B cell (primary cell): Measurements from ENCODE around the gene GLRX5. TPM values are rescaled to one million over a fixed set of nuclear protein-coding genes. Genes with fewer than 3 reads are reported as not detected.
A peak's percentile ranks its signal among the peaks of the same experiment; 100 is the strongest.

Experiments
- ATAC-seq: fragments of 200-7000 bp; cut with Tn5 transposase; one replicate; pipeline ENCODE4 v1.10.0; 2021; ENCODE audit warnings: low read depth, mild to moderate bottlenecking, moderate number of reproducible peaks, moderate library complexity
- CTCF ChIA-PET: fragments of 350-600 bp; sonication (Branson Sonifier 250); formaldehyde crosslinking; loops from one replicate; lab custom pipeline; 2021; ENCODE audit warnings: antibody characterized with exemption, inconsistent platforms; lab: Charles Lee
- POLR2A ChIA-PET: fragments of 350-600 bp; sonication (Branson Sonifier 250); formaldehyde crosslinking; loops from one replicate; lab custom pipeline; 2021; ENCODE audit warnings: antibody characterized with exemption; lab: Charles Lee
- DNase-seq: peaks from one replicate; pipeline ENCODE4 v3.0.0; 2013
- H2AFZ ChIP-seq: 2 replicates; pipeline ENCODE4 v1.6.1; 2012; ENCODE audit warnings: mild to moderate bottlenecking, low read depth, low read length; ENCODE audit not compliant: insufficient read depth, poor library complexity, severe bottlenecking
- H3K27ac ChIP-seq, 2 donors: 1 replicate in 1 of 2; 2 replicates in 1 of 2; pipeline ENCODE4 v1.5.1; 2012 to 2013; ENCODE audit warnings: low read length in 2 of 2, mild to moderate bottlenecking in 2 of 2, moderate library complexity in 1 of 2
- H3K27me3 ChIP-seq, 4 experiments: fragments of 200-600 bp in 1 of 4; sonication (generic) in 1 of 4; replicated peaks in 1 of 4; 1 replicate in 2 of 4; 2 replicates in 2 of 4; pipeline versions ENCODE4 v1.6.1 to v1.7.0; 2013 to 2016; ENCODE audit warnings: low read length in 3 of 4, mild to moderate bottlenecking in 2 of 4, mixed read lengths in 1 of 4, moderate library complexity in 1 of 4; ENCODE audit not compliant: insufficient read depth in 4 of 4, control insufficient read depth in 3 of 4; ENCODE audit errors: control extremely low read depth in 1 of 4
- H3K36me3 ChIP-seq, 2 experiments: replicated peaks in 1 of 2; 1 replicate in 1 of 2; 2 replicates in 1 of 2; pipeline versions ENCODE4 v1.6.1 to v1.7.1; 2013; ENCODE audit warnings: low read length in 1 of 2; ENCODE audit not compliant: insufficient read depth in 2 of 2, control insufficient read depth in 1 of 2; ENCODE audit errors: control extremely low read depth in 1 of 2, extremely low read depth in 1 of 2
- H3K4me1 ChIP-seq, 2 donors: fragments of 200-600 bp in 1 of 2; sonication (generic) in 1 of 2; 1 replicate in 1 of 2; 2 replicates in 1 of 2; pipeline versions ENCODE4 v1.5.1 to v1.6.1; 2013 to 2017; ENCODE audit warnings: low read length in 2 of 2; ENCODE audit not compliant: control insufficient read depth in 2 of 2, insufficient read depth in 2 of 2
- H3K4me2 ChIP-seq: replicated peaks from 2 replicates; pipeline ENCODE3; 2012; ENCODE audit warnings: mild to moderate bottlenecking, low read depth, low read length; ENCODE audit not compliant: poor library complexity, severe bottlenecking
- H3K4me3 ChIP-seq, 5 experiments: fragments of 200-600 bp in 1 of 5; sonication (generic) in 1 of 5; 1 replicate in 3 of 5; 2 replicates in 2 of 5; pipeline versions ENCODE4 v1.5.1 to v1.7.0; 2011 to 2016; ENCODE audit warnings: low read length in 4 of 5, mild to moderate bottlenecking in 4 of 5, low read depth in 2 of 5, control low read depth in 1 of 5, moderate library complexity in 1 of 5; ENCODE audit not compliant: insufficient read depth in 1 of 5; ENCODE audit errors: control extremely low read depth in 1 of 5, extremely low read depth in 1 of 5
- H3K79me2 ChIP-seq: fragments of 200-600 bp; sonication (generic); one replicate; pipeline ENCODE4 v1.6.0; 2016; ENCODE audit warnings: low read length; ENCODE audit not compliant: control insufficient read depth, insufficient read depth
- H3K9ac ChIP-seq: fragments of 200-600 bp; sonication (generic); 2 replicates; pipeline ENCODE4 v1.6.1; 2017; ENCODE audit warnings: mild to moderate bottlenecking, low read length, moderate library complexity
- H3K9me3 ChIP-seq, 3 donors: one replicate each; pipeline versions ENCODE4 v1.6.1 to v1.7.1; 2013; ENCODE audit warnings: low read length in 2 of 3; ENCODE audit not compliant: control insufficient read depth in 2 of 3, insufficient read depth in 1 of 3; ENCODE audit errors: control extremely low read depth in 1 of 3
- H4K20me1 ChIP-seq: 2 replicates; pipeline ENCODE4 v1.6.0; 2012; ENCODE audit warnings: mild to moderate bottlenecking, low read length; ENCODE audit not compliant: insufficient read depth, control insufficient read depth, poor library complexity, severe bottlenecking
- H3K27ac Mint-ChIP-seq: one replicate; pipeline ENCODE4 v1.8.0; 2021; ENCODE audit warnings: mixed read lengths
- H3K27me3 Mint-ChIP-seq: one replicate; pipeline ENCODE4 v1.8.0; 2021; ENCODE audit warnings: mixed read lengths
- H3K4me1 Mint-ChIP-seq: one replicate; pipeline ENCODE4 v1.8.0; 2021; ENCODE audit warnings: mixed read lengths
- H3K4me3 Mint-ChIP-seq: one replicate; pipeline ENCODE4 v1.8.0; 2021; ENCODE audit warnings: mixed read lengths
- H3K9me3 Mint-ChIP-seq: one replicate; pipeline ENCODE4 v1.8.0; 2022; ENCODE audit warnings: mixed read lengths; ENCODE audit not compliant: insufficient read depth
- EZH2 ChIP-seq: IDR thresholded peaks from 2 replicates; pipeline ENCODE4 v1.6.1; 2012; ENCODE audit warnings: borderline replicate concordance, low read depth, mild to moderate bottlenecking, moderate library complexity, low read length; ENCODE audit not compliant: insufficient read depth, poor library complexity, severe bottlenecking
- WGBS: methylation state at CpG from one replicate; pipeline ENCODE4 v1.1.5; 2013; ENCODE audit warnings: missing lambda C conversion rate; ENCODE audit not compliant: insufficient coverage; 5-methylcytosine and 5-hydroxymethylcytosine counted together
- intact Hi-C: fragments of 100-400 bp; cut with micrococcal nuclease; formaldehyde crosslinking; loops from one replicate; pipeline ENCODE4 v1.10.0; 2022
- polyA plus RNA-seq: library from polyadenylated mRNA; depleted of rRNA; stranded (reverse); fragments of >200 nt; gene quantifications from 2 replicates; pipeline ENCODE4 v1.2.3, GENCODE V29; 2012
- total RNA-seq, 2 donors: library from RNA; stranded (reverse); fragments of 120-200 nt in 1 of 2; gene quantifications; 1 replicate in 1 of 2; 2 replicates in 1 of 2; pipeline versions ENCODE4 v1.2.3 to v1.2.4, GENCODE V29; 2013 to 2022
- TF ChIP-seq, protein P1 (sequence below): fragments of 200-600 bp; IDR thresholded peaks from one replicate; pipeline ENCODE4 v1.8.0; 2022; ENCODE audit warnings: antibody characterized with exemption, mild to moderate bottlenecking

Gene GLRX5
- total and polyA plus RNA-seq, 2 donors (not counting 1 experiment from before 2014, with no cell fraction given) = 7.8 to 18.4 TPM

DNA sequence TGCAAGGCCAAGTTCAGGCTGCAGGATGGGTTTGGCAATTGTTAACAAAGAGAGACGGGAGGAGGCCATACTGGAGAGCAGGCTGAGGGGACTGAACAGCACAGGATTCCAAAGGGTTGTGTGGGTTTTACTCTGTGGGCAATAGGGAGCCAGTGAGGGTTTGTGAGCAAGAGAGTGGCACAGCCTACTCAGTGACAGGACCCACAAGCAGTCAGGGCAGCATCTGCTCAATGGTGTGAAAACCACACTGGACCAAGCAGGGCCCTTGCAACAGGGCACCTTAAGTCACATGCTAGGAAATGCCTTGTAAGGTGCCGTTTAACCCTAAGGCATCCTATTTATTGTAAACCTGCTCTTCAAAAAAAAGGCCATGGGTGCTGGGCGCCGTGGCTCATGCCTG lies 40.4 kb upstream of the GLRX5 start:
- peaks cover 58 to 80% of the 10 kb centered on the region in 2 donors for H3K4me1 ChIP-seq
- Mint-ChIP-seq H3K27me3 (no peaks in the 10 kb centered on the region), H3K4me1 (peaks cover 80% of the 10 kb centered on the region), H3K27ac (peak overlapping the region; percentile 95), H3K4me3 (peak overlapping the region; percentile 70), H3K9me3 (no peaks in the 10 kb centered on the region)
- WGBS = 82% methylated on average over 1 of the region's 4 CpGs
- peak overlapping the region; percentile 97 for H3K27ac ChIP-seq
- H3K4me2 ChIP-seq = peak overlapping the region; percentile 77
- POLR2A ChIA-PET = interaction anchor here (1.4 to 2.9 kb wide), 2 partner anchors 14 to 21 kb away, joined by 4 to 22 read pairs; partner anchors contain the start of gene SYNE3
- DNase-seq (peak; percentile 42), ATAC-seq (no peak)
- H3K4me3 ChIP-seq = no peak overlapping the region
- no peak overlapping the region for H2AFZ ChIP-seq
- no peak overlapping the region for H3K9ac ChIP-seq
- intact Hi-C loops = loop anchor here (2.0 kb wide), 1 partner anchor 30 kb away; no protein-coding TSS in a partner anchor
- no peaks in the 10 kb centered on the region for H3K27me3 ChIP-seq
- H4K20me1 ChIP-seq = no peaks in the 10 kb centered on the region
- peaks cover 87% of the 10 kb centered on the region for H3K79me2 ChIP-seq
- TF ChIP-seq EZH2 = no peak
- TF ChIP-seq, protein P1, sequence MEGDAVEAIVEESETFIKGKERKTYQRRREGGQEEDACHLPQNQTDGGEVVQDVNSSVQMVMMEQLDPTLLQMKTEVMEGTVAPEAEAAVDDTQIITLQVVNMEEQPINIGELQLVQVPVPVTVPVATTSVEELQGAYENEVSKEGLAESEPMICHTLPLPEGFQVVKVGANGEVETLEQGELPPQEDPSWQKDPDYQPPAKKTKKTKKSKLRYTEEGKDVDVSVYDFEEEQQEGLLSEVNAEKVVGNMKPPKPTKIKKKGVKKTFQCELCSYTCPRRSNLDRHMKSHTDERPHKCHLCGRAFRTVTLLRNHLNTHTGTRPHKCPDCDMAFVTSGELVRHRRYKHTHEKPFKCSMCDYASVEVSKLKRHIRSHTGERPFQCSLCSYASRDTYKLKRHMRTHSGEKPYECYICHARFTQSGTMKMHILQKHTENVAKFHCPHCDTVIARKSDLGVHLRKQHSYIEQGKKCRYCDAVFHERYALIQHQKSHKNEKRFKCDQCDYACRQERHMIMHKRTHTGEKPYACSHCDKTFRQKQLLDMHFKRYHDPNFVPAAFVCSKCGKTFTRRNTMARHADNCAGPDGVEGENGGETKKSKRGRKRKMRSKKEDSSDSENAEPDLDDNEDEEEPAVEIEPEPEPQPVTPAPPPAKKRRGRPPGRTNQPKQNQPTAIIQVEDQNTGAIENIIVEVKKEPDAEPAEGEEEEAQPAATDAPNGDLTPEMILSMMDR = no peak
- CTCF ChIA-PET = interaction anchor here (1.0 kb wide), 1 partner anchor 32 kb away, joined by 3 read pairs; no protein-coding TSS in a partner anchor
- H3K36me3 ChIP-seq = peaks cover 0 to 18% of the 10 kb centered on the region in 2 experiments
- H3K9me3 ChIP-seq = peaks cover 0 to 2% (median 0%) of the 10 kb centered on the region in 3 donors

DNA sequence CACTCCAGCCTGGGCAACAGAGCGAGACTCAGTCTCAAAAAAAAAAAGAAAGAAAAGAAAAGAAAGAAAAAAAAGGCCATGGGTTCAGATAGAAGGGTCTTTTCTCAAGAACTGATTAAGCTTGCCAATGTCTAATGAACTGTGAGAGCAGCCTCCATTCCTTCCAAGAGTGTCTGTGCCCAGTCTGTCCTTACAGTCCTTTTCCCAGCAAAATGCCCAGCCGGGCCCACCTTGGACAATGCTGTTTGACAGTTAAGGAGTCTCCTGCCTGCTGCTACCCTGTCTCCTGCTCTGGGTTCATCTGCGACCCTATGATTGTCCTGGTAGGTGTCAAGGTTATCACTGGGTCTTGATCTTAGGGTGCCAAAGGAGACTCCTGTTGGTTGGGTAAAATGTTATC lies 39.8 kb upstream of the GLRX5 start:
- Histone ChIP-seq H2AFZ (peak overlapping the region; percentile 67), H3K79me2 (peaks cover 85% of the 10 kb centered on the region), H3K9me3 (peaks cover 0 to 2% (median 0%) of the 10 kb centered on the region in 3 donors), H3K4me3 (peak overlapping the region in 1 of 5 experiments; percentile 37), H3K27me3 (no peaks in the 10 kb centered on the region), H3K9ac (peak overlapping the region; percentile 55), H3K27ac (peak overlapping the region; percentile 97), H3K36me3 (peaks cover 0 to 14% of the 10 kb centered on the region in 2 experiments), H4K20me1 (no peaks in the 10 kb centered on the region), H3K4me2 (peak overlapping the region; percentile 77), H3K4me1 (peaks cover 52 to 77% of the 10 kb centered on the region in 2 donors)
- 73% methylated on average over 1 of the region's 3 CpGs for WGBS
- Mint-ChIP-seq H3K4me3 (peak overlapping the region; percentile 70), H3K4me1 (peaks cover 79% of the 10 kb centered on the region), H3K27me3 (no peaks in the 10 kb centered on the region), H3K9me3 (no peaks in the 10 kb centered on the region), H3K27ac (peak overlapping the region; percentile 95)
- TF ChIP-seq, protein P1 = no peak
- no peak for TF ChIP-seq EZH2
- ATAC-seq = no peak
- POLR2A ChIA-PET = interaction anchor here (1.1 to 2.9 kb wide), 4 partner anchors 8 to 24 kb away, joined by 4 to 22 read pairs (median 6); partner anchors contain the start of gene SYNE3
- no peak for DNase-seq
- CTCF ChIA-PET = interaction anchor here (1.0 to 1.8 kb wide), 3 partner anchors 16 to 32 kb away, joined by 3 to 11 read pairs (median 3); partner anchors contain the start of gene SYNE3
- intact Hi-C loops = loop anchor here (1.0 to 2.0 kb wide), 5 partner anchors 8 to 39 kb away; partner anchors contain the start of gene SYNE3
